ENCODE data around the gene LPP.

DNA sequence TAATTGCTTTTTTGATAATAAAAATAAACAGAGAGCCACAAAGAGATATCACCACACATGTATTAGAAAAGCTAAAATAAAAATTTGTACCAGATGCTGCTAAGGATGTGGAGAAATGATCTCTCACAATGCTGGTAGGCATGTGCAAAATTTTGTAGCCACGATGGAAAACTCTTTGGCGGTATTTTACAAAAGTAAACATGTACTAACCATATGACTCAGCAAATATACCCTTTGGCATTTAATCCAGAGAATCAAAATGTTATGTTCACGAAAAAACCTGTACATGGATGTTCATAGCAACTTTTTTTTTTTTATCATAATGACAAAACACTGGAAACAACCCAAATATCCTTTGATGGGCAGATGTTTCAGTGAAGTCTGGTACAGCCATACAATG is 261.2 kb downstream of the LPP start:
- TF ChIP-seq, protein P1, sequence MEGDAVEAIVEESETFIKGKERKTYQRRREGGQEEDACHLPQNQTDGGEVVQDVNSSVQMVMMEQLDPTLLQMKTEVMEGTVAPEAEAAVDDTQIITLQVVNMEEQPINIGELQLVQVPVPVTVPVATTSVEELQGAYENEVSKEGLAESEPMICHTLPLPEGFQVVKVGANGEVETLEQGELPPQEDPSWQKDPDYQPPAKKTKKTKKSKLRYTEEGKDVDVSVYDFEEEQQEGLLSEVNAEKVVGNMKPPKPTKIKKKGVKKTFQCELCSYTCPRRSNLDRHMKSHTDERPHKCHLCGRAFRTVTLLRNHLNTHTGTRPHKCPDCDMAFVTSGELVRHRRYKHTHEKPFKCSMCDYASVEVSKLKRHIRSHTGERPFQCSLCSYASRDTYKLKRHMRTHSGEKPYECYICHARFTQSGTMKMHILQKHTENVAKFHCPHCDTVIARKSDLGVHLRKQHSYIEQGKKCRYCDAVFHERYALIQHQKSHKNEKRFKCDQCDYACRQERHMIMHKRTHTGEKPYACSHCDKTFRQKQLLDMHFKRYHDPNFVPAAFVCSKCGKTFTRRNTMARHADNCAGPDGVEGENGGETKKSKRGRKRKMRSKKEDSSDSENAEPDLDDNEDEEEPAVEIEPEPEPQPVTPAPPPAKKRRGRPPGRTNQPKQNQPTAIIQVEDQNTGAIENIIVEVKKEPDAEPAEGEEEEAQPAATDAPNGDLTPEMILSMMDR (IDR thresholded peaks at IDR 0.05; ENCODE audit: low read depth, low read length, poor library complexity, severe bottlenecking): no peak
- TF ChIP-seq EZH2phosphoT487 (IDR thresholded peaks at IDR 0.05; ENCODE audit: borderline replicate concordance, low read length): no peak
